ENCODE data around the gene PHOSPHO2. TPM values are rescaled to one million over a fixed set of nuclear protein-coding genes. Genes with fewer than 3 reads are reported as not detected.

The PHOSPHO2 gene
- total and polyA plus RNA-seq, 2 experiments from 2014 or later: 8.3 to 8.7 TPM

- TF ChIP-seq REST (IDR thresholded peaks at IDR 0.05; ENCODE audit: unreplicated experiment) (no peak), CTCF (conservative IDR thresholded peaks at IDR 0.05; ENCODE audit: low read depth in 2 of 2) (no peak), ZNF114 (CRISPR knock-in tag; IDR thresholded peaks at IDR 0.05) (no peak), JUNB (IDR thresholded peaks at IDR 0.05; ENCODE audit: unreplicated experiment) (no peak), STAT1 (IDR thresholded peaks at IDR 0.05; ENCODE audit: unreplicated experiment) (no peak), EZH2phosphoT487 (IDR thresholded peaks at IDR 0.05; ENCODE audit: unreplicated experiment) (no peak), NANOG (IDR thresholded peaks at IDR 0.05; ENCODE audit: borderline replicate concordance) (no peak), POLR2AphosphoS5 (IDR thresholded peaks at IDR 0.05; ENCODE audit: low read depth) (no peak), ZNF331 (CRISPR knock-in tag; IDR thresholded peaks at IDR 0.05; ENCODE audit: low read depth) (no peak), CREB1 (CRISPR knock-in tag; IDR thresholded peaks at IDR 0.05; ENCODE audit: low read depth) (no peak), ETS1 (IDR thresholded peaks at IDR 0.05) (no peak)
These were observed 17.7 kb downstream of the PHOSPHO2 start (continued) for GRCh38 chr2:169711751-169712509.

GRCh38 chr2:169712791-169713227 lies 18.5 kb downstream of the PHOSPHO2 start:
- Histone ChIP-seq H3K4me1 (ENCODE audit: insufficient read depth) (no peaks in the 10 kb centered on the region), H3F3A (replicated peaks; ENCODE audit: low read depth) (no peaks in the 10 kb centered on the region), H3K4me2 (no peak overlapping the region), H3K27ac (ENCODE audit: low read depth) (no peak overlapping the region), H3K79me2 (replicated peaks; ENCODE audit: insufficient read depth) (no peaks in the 10 kb centered on the region), H3K9me2 (ENCODE audit: insufficient read depth) (no peaks in the 10 kb centered on the region), H3K36me3 (ENCODE audit: insufficient read depth) (0 out of 2 replicates have a peak, but pooled peaks cover 3% of the 10 kb centered on the region), H3K4me3 (no peak overlapping the region), H4K20me1 (replicated peaks; ENCODE audit: insufficient read depth) (0 out of 2 replicates have a peak, but pooled peaks cover 2% of the 10 kb centered on the region), H3K27me3 (ENCODE audit: insufficient read depth) (no peaks in the 10 kb centered on the region), H2AFZ (no peak overlapping the region)
- peak in 1 of 2 experiments; percentile 36; a peak in 1 of 4 replicates for TF ChIP-seq CTCF (conservative IDR thresholded peaks at IDR 0.05; ENCODE audit: low read depth in 2 of 2)
- no peak for TF ChIP-seq NANOG (IDR thresholded peaks at IDR 0.05; ENCODE audit: borderline replicate concordance)
- peaks cover 7% of the 10 kb centered on the region; the same call in 1 of the 3 replicates for H3K4me1 Mint-ChIP-seq
- H3K27ac Mint-ChIP-seq: no peak overlapping the region
- peaks cover 5% of the 10 kb centered on the region for H3K27me3 Mint-ChIP-seq (ENCODE audit: insufficient read depth, low read depth, poor library complexity)
- ATAC-seq (no peak), DNase-seq (ENCODE audit: low spot score) (no peak)
- H3K36me3 Mint-ChIP-seq (ENCODE audit: low read depth): peaks cover 19% of the 10 kb centered on the region
- no peak overlapping the region for H3K4me3 Mint-ChIP-seq
- H3K9me3 Mint-ChIP-seq: peaks cover 9% of the 10 kb centered on the region; the same call in 2 of the 3 replicates
